ENCODE data around the gene KLHL21. TPM values are rescaled to one million over a fixed set of nuclear protein-coding genes. Genes with fewer than 3 reads are reported as not detected.

Gene KLHL21
- total RNA-seq, 2 experiments from 2014 or later: 39.0 to 42.0 TPM

Other genes starting within 250 kb of the KLHL21 start
- gene ACOT7, start 209.1 kb downstream of the KLHL21 start, total RNA-seq: 10 to 100 TPM; 43.9 to 52.8 TPM
- under 1 TPM in 1 of 2 experiments, not detected in 1; 0.34 TPM for gene HES2, start 182.9 kb downstream of the KLHL21 start, total RNA-seq
- gene ESPN, start 178.1 kb downstream of the KLHL21 start, total RNA-seq: 1 to 10 TPM; 1.7 to 2.6 TPM
- gene TNFRSF25, start 136.7 kb downstream of the KLHL21 start, total RNA-seq: 100 to 1,000 TPM; 137 TPM
- 1 to 10 TPM; 4.7 to 5.0 TPM for gene PLEKHG5, start 111.2 kb downstream of the KLHL21 start, total RNA-seq
- gene NOL9, start 48.4 kb downstream of the KLHL21 start, total RNA-seq: 10 to 100 TPM; 37.6 to 40.8 TPM
- not detected for gene TAS1R1, start 47.6 kb downstream of the KLHL21 start, total RNA-seq
- gene ZBTB48, start 22.9 kb downstream of the KLHL21 start, total RNA-seq: 10 to 100 TPM; 42.7 to 52.9 TPM
- 10 to 100 TPM; 12.1 TPM for gene PHF13, start 10.9 kb upstream of the KLHL21 start, total RNA-seq
- gene THAP3, start 22.0 kb upstream of the KLHL21 start, total RNA-seq: 10 to 100 TPM; 21.5 to 25.4 TPM
- gene DNAJC11, start 98.9 kb upstream of the KLHL21 start, total RNA-seq: 10 to 100 TPM; 43.0 to 44.6 TPM
- gene CAMTA1, start 182.6 kb upstream of the KLHL21 start, total RNA-seq: 10 to 100 TPM; 45.5 to 45.6 TPM